DMS114 treated with DMSO at 0.1 percent for 48 hours (cell line): Measurements from ENCODE around the gene PSEN1.

Source experiments
- DNase-seq: peaks from one replicate; lab custom pipeline; 2025; ENCODE audit not compliant: unreplicated experiment; lab: John Stamatoyannopoulos, UW

The PSEN1 gene

GRCh38 chr14:73267474-73267873, 131.2 kb downstream of the PSEN1 start:
- DNase-seq = no peak

GRCh38 chr14:73269729-73270531, 133.6 kb downstream of the PSEN1 start:
- no peak for DNase-seq

GRCh38 chr14:73272393-73272792, 136.1 kb downstream of the PSEN1 start:
- no peak for DNase-seq
